GM18511 (cell line): ENCODE measurements around the gene FBXL17.

Experiments
- ATAC-seq: cut with Tn5 transposase; IDR thresholded peaks from one replicate; pipeline ENCODE4 v1.9.1; 2021; ENCODE audit warnings: mild to moderate bottlenecking, moderate library complexity; ENCODE audit not compliant: unreplicated experiment

Gene FBXL17

GRCh38 chr5:107830750-107831149 lies 551.1 kb downstream of the FBXL17 start:
- no peak for ATAC-seq

GRCh38 chr5:107826311-107827000 lies 555.4 kb downstream of the FBXL17 start:
- ATAC-seq: no peak

GRCh38 chr5:107824821-107825220 lies 557.1 kb downstream of the FBXL17 start:
- ATAC-seq: no peak

GRCh38 chr5:107821288-107821687 lies 560.6 kb downstream of the FBXL17 start:
- ATAC-seq: no peak

GRCh38 chr5:107820429-107820828 lies 561.5 kb downstream of the FBXL17 start:
- ATAC-seq: peak; percentile 54

- ATAC-seq: no peak
Observed at GRCh38 chr5:107817951-107818350, 563.9 kb downstream of the FBXL17 start.

- ATAC-seq: no peak
Observed at GRCh38 chr5:107817436-107817835, 564.5 kb downstream of the FBXL17 start.

- ATAC-seq: no peak
Observed at GRCh38 chr5:107815109-107815508, 566.8 kb downstream of the FBXL17 start.

GRCh38 chr5:107814183-107814827 lies 567.6 kb downstream of the FBXL17 start:
- ATAC-seq: no peak

GRCh38 chr5:107813559-107813958 lies 568.3 kb downstream of the FBXL17 start:
- peak; percentile 83 for ATAC-seq

- peak; percentile 78 for ATAC-seq
Observed at GRCh38 chr5:107812570-107813141, 569.2 kb downstream of the FBXL17 start.

- ATAC-seq: no peak
Observed at GRCh38 chr5:107809201-107810034, 572.5 kb downstream of the FBXL17 start.
